HG02798 (cell line): ENCODE data around the gene LIPT2.

Source experiments
- ATAC-seq: cut with Tn5 transposase; IDR thresholded peaks from one replicate; pipeline ENCODE4 v1.9.1; 2021; ENCODE audit warnings: mild to moderate bottlenecking; ENCODE audit not compliant: unreplicated experiment, poor library complexity

Gene LIPT2

DNA sequence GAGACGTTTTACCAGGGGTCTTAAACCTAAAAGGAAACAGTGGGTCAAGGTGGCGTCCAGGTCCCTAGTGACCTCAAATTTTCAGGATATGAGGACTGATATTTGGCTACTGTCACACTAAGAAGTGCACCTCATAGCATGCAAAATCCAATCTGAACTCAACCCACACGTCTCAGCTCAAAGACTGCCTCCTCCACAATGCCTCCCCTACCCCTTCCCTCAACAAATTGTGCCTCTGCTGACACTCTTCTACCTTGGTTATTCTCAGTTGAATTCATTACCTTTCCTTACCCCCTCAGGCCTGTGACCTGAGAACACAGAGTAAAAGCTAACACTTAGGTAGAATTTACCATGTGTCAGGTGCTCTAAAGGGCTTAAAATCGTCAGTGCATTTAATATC is 12.4 kb upstream of the LIPT2 start:
- ATAC-seq, result no peak

DNA sequence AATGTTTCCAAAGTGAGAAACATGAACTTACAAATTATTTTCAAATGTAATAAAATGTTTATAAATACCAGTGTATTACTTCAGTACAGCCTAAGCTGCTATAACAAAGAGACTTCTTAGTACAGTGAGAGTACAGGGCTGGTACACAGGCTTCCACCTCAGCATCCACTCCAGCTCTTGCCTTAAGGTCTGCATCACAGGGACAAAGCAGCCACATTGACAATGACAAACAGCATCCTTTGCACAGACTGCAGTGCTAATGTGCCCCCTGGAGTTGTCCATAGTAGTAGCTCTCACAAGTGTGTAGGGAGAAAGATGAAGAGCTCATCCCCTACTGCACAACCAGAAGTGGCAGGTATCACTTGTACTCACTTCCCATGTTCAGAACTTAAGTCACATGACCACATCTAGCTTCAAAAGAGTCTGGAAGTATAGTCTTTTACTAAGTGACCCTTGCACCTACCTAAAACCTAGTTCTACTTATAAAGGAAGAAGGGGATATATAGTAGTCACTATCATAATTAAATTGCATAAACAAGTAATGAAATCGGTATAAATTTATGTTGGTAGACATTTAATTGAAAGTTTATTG is 10.7 kb upstream of the LIPT2 start:
- ATAC-seq, result no peak

GRCh38 chr11:74494916-74495315 is 1.4 kb upstream of the LIPT2 start:
- no peak for ATAC-seq

DNA sequence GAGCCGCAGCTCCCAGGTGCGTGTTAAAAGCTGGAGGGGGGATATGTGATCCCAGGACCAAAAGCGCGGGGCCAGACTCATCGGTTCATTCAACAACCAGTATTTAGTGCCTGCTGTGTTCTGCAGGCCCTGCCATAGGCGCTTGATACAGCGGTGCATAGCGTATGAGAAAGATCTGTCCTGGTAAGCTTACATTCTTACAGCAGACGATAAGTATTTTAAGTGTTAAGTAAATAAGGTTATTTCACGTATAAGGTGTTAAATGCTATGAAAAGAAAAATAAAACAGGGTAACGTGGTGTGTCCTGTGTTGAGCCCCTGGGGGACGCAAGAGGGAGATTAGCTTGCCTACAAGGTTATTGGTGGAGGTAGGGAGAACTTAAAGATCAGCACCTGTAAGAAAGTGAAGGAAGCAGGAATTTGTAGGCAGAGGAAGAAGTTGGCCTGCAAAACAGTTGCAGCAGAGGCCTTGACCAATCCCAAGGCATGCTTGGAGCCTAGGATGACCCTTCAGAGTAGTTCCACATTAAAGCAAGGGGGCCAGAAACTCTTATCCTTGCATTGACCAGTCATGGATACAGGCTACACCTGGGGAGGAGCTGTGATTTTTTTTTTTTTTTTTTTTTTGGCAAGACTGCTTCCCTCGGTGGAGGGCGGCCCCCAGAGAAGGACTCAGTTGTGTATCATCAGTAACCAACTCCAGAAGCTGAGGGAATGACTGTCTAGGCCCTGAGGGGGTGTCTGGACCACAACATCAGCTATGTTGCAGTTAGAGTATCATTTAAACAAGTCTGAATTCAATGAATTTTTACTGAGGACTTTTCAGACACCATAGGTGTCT is 487 bp upstream of the LIPT2 start:
- no peak for ATAC-seq

DNA sequence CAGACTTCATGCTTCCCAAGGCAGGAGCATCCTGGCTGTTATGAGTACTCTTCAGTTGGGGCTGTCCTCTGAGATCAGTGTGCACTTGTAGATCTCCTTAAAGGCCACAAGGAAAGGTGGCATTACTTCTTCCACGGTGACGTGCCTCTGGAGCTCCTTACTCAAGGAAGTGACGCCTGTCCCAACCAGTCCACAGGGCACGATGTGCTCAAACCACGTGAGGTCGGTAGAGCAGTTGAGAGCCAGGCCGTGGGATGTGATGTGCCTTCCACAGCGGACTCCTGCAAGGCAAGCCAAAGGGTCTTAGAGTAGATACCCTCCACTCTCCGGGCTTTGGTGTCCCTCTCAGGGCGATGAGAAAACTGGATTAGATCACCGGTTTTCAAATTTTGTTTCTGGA is 1.4 kb downstream of the LIPT2 start:
- no peak for ATAC-seq

GRCh38 chr11:74490941-74491340 is 2.6 kb downstream of the LIPT2 start:
- ATAC-seq, result no peak

DNA sequence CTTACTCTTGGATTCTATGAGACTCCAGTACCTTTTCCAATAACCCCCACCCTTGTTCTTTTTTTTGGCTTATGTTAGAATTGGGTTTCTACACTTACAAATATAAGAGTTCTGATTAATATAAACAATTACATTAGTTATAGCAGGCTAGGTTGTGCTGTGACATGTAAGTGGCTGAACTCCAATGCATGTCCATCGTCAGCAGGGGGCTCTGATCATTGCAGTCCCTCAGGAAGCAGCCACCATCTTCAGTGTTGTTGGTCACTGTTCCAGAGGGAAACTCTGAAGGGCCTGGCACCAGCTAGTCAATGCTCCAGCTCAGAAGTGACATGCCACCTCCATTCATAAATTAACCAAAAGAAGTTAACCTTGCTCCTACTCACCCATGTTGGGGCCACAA is 5.6 kb downstream of the LIPT2 start:
- ATAC-seq, result no peak

GRCh38 chr11:74485868-74486267 is 7.7 kb downstream of the LIPT2 start:
- no peak for ATAC-seq

GRCh38 chr11:74480688-74481417 is 12.7 kb downstream of the LIPT2 start:
- no peak for ATAC-seq

DNA sequence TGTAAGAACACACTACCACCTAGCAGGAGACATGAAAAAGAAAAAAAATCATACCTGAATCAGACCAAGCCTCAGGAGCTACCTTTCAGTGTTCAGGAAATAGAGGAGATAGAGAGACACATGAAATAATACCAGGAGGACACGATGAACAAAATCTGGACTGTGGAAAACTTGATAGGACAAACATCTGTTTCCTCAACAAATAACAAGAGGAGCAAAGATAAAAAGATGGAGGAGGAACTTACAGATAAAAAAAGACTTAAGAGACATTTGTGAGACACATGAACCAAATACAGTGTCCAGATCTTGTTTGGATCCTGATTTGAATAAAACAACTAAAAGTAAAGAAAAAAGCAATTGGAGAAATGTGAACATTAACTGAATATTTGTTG is 13.8 kb downstream of the LIPT2 start:
- ATAC-seq, result no peak

GRCh38 chr11:74478877-74479731 is 14.4 kb downstream of the LIPT2 start:
- ATAC-seq, result no peak

- no peak for ATAC-seq
These were observed 17.0 kb downstream of the LIPT2 start for GRCh38 chr11:74476536-74476935.

DNA sequence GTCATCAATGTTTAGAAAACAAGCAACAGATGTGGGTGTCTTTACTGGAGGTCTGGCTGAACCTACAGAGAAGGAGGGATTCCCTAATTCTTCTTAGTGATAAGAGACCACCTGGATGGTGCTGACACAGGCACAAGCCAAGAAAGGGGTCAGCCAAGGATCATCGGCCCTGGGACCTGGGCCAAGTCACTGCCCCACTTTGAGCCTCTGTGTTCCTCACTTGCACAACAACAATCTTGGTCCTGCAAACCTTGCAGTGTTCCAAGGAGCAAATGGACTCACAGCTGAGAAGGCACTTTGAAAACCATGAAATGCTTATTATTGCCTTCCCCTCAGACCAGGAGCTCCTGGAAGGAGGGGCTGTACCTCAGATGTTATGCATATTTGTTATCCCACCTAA is 19.2 kb downstream of the LIPT2 start:
- no peak for ATAC-seq

GRCh38 chr11:74473382-74474173 is 19.9 kb downstream of the LIPT2 start:
- no peak for ATAC-seq

DNA sequence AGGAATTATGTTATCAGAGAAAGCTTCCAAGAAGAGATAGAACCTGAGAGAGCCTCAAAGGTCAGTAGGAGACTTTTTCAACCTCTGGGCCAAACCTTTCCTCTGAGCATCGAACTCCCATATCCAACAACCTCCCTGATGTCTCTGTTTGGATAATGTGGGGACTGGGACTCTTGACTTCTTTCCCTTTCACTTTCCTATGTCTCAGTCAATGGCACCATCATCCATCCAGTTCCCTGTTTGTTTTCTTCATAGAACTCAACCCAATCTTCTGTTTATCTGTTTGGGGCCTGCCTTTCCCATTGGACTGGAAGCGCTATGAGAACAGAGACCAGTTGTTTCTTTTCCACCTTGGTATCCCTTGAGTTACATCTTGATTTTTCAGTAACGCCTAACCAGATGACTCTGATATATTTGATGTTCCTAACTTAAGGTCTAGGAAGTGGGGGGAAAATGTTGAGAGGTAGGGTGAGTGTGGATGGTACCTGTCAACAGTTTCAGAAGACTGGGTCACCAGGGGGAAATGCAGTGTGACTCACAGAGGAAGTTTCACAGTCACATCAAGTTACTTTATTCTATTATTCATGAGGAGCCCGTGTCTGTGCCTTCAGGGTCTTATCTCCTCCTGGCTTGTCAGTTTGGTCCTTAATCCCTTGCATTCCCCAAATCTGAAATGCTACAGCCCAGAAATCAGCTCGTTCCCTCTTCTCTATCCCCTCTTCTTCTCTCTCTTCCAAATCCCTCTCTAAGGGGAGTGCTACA is 21.7 kb downstream of the LIPT2 start:
- ATAC-seq, result no peak

- ATAC-seq, result no peak
These were observed 22.5 kb downstream of the LIPT2 start for GRCh38 chr11:74471037-74471436.

GRCh38 chr11:74470526-74470925 is 23.0 kb downstream of the LIPT2 start:
- no peak for ATAC-seq

- ATAC-seq, result no peak
These were observed 24.6 kb downstream of the LIPT2 start for GRCh38 chr11:74468936-74469335.

DNA sequence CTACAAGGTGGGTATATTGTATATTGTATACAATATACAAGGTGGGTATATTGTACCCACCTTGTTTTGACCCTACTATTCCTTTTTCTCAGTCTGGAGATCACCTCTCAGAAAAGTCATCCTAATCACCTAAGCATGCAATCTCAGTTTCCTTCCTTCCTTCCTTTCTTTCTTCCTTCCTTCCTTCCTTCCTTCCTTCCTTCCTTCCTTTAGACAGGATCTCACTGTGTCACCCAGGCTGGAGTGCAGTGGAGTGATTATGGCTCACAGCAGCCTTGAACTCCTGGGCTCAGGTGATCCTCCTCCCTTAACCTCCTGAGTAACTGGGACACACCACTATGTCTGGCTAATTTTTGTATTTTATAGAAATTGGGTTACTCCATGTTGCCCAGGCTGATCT is 25.0 kb downstream of the LIPT2 start:
- no peak for ATAC-seq
